HG02870 (cell line): Measurements from ENCODE around the gene FABP6.
A peak's percentile ranks its signal among the peaks of the same experiment; 100 is the strongest.

Experiments used
- ATAC-seq: cut with Tn5 transposase; IDR thresholded peaks from one replicate; pipeline ENCODE4 v1.9.1; 2021; ENCODE audit warnings: mild to moderate bottlenecking, moderate library complexity; ENCODE audit not compliant: unreplicated experiment

Gene FABP6

DNA sequence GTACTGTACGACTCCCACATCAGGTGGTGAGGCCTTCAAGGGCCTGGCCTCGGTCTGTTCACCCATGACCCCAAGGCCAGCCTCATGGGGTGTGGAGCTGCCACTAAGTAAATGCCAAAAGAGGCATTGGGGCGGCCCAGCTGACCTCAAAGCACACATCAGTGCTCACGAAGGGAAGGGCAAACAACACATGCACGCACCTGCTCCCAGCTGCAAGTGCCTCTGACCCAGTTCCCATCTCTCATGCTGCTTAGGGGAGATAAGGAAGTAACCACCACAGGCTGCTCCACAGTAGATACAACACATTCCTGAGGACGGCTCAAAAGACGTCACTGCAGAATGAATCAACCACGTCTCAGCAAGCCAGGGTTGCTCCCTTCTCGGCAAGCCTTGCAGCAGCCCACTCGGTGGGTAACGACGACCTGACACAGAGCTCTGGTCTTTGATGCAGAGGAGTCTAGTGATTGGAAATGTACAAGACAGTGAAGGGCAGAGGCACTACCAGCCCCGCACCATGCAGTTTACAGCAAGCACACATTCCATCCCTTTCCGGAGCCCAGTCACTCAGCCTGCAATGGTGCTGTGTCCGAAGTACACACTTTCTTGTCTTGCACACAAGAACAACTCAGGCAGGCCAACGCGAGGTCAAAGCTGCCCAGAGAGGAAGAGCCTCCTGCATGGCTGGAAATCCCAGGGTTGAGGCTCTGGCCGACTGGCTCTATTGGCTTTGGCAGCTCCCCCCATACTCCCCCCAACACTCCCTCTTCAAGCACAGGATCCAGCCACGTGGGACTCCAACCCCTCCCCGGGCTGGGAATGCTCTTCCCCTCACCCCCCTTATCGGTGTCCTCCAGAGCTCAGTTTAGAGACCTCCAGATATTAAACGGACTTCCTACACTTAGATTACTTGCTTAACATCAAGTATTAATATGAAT is 31.8 kb downstream of the FABP6 start:
- peak; percentile 58 for ATAC-seq

DNA sequence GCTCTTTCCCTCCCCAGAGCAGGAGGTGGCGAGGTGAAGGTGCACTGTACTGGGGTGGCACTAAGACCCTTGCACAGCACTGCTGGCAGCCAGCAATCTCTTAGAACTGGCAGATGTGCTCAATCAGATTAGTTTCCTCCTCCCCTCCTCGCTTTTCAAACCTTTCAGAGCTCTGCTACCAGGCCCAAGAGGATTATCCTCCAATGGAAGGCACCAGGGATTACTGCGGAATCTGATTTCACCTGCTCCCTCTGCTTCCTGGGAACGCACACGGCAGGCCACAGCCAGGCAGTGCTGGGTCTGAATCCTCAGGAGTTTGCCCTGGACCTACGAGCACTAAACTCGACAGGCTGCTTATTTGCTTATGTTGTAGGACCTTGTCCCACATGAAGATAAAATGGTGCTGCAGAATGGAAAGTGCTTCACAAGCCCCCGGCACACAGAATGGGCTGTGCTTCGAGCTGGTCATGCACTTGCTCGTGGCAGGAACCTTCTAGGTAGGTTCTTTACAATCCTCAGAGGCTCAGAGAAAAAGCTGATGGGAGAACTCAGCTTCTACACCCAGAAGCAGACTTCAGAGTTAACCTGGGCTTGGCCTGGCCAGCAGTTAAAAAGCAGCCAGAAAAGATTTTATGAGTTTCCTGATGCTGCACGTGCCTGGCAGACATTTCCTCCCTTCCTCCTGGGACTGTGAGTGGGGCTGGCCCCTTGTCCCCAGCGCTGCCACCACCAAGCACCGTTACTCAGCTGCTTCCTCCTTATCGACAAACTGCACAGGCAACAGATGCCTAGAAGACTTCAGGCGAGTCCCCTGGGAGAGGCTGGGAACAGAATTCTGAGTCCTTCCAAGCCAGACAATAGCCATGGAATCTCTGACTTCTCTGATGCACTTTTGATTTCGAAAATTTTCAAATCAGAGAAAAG is 33.1 kb downstream of the FABP6 start:
- ATAC-seq, result no peak

DNA sequence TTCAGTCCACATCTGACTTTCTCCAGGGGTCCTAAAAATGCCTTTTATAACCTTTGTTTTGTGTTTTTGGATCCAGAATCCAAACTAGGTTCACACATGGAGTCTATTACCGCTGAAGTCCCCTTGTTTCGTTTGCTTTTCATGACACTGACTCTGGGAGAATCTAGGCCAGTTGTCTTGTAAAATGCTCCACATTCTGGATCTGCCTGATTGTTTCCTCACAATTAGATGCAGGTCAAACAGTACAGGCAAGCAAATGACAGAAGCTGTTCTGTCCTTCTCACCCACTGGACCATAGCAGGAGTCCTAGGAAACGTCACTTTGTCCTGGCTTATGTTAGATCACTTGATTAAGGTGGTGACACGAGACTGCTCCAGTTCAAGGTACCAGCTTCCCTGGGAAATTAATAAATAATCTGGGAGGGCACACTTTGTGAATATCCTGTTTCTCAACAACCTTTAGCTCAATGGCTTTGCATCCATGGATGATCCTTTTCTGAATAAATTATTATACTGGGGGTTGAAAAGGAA is 34.1 kb downstream of the FABP6 start:
- no peak for ATAC-seq

DNA sequence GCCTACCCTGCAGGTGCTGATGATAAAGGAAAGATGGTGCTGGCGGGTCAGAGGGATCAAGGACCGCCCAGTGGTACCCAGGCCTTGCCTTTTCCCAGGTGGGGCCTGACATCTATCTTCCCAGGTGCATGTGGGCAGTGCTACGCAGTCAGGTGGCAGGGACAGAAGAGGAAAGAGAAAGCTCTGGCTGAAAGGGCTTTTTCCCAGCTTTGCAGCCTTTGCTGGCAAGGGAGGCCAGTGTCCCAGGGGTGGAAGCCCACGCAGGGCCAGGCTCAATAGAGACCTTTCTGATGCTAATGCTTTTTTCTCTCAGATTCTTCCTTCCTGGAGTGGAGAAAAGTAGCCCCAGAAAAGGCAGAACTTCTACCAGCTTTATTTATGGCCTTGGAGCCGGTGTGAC is 36.7 kb downstream of the FABP6 start:
- no peak for ATAC-seq

DNA sequence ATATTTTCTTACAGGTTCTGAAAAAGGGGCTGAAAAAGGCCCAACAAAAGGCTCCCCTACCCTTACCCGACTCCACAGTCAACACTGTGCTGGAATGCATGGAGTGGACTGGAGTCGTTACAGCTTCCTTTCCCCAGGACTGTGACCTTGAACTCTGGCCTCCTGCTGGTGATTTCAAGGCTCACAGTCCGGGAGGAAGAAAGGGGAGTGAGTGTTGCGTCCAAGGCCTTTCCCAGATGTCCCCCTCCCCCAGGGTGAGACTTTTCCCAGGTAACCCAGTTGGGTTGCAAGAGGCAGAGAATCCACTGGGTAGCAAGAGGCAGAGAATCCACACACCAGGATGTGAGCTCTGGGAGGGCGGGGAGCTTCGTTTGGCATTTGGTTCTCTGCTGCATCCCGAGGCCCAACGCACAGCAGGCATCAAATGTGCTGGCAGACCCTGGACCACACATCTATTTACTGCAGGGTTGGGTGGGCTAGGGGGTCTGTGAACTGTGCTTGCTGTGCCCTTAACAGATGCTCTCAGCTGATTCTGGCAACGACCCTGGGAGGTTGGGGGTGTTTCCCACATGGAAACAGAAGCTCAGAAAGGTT is 37.5 kb downstream of the FABP6 start:
- no peak for ATAC-seq

DNA sequence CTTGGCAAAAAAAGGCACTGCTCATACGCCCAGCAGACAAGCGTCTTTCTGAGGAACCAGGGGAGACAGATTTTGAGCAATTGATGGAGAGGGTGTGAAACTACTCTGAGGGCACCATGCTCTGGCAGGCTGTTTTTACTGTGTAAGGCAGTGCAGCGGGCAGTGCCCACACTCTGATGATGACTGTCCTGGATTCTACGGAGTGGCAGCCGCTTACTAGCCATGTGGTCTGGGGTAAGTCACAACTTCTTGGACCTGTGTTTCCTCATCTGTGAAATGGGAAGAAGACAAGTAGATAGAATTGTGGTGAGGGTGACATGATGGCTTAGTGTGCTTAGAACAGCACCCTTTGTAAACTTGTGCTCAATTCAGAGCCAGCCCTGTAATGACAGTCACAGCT is 38.8 kb downstream of the FABP6 start:
- ATAC-seq, result no peak

DNA sequence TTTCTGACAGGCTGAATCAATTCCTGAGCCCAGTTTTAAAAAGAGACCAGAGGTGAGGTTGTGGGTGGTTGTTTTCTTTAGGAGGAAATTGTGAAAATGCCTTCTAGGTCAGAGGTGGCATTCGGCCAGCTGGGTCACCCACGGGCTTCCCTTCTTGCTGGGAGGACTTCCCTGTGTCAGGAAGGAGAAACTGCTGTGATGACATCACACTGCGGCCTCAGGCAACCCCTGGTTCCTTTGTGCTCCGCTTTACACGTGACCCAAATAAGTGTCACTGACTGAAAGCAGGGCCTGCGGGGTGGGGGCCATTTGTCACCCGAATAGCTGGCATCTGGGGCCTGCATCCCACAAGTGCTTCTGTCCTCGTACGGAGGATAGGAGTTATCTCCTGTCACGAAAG is 39.7 kb downstream of the FABP6 start:
- no peak for ATAC-seq

DNA sequence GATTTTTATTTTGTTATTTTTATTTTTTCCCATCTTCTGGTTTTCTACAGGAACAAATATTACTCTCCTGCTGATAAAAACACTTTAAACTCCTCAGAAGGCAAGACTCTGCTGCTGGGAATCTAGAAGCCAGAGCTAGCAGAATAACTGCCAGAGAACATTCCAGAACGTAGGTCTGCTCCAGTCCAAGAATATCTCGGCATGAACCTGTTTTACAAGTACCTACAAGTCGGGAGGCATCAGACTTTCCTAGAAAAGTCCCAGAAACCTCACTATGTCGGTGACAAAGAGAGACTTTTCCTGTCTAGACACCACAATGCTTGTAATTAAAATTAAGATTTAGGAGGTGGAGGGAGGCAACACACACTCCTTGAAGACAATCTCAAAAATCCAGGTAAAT is 41.4 kb downstream of the FABP6 start:
- no peak for ATAC-seq

DNA sequence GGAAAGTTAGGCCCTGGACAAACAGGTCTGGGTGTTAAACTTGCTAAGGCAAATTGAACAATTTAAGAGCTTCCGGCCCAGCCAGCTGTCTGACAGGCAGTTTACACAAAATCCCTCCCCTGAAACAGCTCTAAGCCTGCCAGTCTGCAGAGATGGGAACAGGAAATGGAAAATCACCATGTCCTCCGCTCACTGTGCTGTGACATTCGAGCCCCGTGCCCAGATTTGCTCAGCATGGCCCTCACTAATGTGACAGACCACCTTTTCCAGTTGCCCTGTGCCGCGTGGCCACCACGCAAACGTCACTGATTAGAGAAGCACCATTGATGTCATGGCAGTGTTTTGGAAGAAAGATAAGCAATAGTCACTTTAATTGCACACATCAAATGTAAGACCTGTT is 42.1 kb downstream of the FABP6 start:
- no peak for ATAC-seq

DNA sequence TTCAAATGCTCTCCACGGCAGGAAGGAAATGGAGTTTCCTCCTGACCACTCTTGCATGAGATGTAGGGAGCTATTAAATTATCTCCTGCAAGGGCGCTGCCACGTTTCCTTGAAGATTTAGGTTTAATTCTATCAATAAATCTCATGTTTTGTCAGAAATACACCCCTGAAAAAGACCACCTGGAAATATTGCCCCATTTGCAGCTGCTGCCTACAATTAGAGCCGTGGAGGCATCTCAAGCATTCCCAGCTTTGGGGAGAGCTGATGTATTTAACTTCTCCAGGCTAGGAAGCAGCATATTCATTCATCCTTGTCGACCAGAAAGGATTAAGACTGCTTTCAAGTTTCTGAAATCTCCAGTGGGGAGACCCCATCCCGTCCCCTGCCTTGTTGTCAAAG is 42.5 kb downstream of the FABP6 start:
- ATAC-seq, result no peak

DNA sequence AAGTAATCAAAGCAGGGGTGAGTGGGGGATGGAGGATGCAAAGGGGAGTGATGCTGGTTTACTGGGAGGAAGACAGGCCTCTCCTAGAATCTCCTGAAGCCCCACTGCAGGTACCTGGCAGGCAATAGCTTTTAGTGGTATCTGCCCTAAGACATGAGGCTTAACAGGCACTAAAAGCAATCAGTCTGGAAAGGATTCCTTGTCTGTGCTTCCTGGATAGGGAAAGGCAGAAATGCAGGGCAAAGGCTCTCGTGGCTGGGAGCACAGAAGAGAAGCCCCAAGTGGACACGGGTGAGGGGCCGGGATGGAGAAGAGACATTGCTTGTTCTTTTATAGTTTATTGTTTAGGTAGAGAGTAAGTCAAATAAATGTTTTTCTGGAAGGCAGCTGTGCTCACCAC is 43.0 kb downstream of the FABP6 start:
- no peak for ATAC-seq

DNA sequence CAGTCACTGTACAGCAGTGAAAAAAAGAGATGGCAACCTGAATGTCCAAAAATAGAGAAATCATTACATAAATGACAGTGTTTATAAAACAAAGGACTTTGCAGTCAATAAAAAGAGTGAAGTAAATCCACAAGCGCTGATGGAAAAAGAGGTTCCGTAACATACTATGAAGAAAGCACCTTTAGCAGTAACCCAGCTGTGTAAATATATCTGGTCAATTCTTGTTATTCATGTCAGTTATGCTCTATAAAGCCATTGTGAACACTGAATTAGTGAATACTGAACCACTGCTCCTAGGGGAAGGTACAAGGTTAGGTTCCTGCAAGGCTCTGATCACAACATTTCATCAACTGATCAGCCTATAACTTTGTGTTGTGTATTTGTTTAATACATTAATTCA is 43.6 kb downstream of the FABP6 start:
- ATAC-seq, result no peak

DNA sequence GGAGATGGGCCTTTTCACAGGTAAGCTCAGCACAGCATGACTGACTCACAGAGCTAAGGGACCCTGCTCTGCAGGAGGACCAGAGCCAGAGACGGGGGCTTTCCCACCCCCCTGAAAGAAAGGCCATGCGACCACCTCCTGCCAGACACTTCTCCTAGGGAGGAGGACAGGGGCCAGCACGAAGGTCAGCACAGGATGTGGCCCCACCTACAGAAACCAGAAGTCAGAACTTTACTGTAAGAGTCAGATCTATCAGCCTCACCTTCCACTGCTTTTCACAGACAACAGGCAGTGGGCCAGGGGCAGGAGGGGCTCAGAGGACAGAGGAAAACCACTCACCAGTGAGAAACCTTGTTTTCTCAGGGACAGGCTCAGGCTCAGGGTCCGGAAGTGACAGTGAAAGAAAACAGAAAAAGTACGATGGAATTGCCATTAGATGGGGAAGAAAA is 45.2 kb downstream of the FABP6 start:
- no peak for ATAC-seq

DNA sequence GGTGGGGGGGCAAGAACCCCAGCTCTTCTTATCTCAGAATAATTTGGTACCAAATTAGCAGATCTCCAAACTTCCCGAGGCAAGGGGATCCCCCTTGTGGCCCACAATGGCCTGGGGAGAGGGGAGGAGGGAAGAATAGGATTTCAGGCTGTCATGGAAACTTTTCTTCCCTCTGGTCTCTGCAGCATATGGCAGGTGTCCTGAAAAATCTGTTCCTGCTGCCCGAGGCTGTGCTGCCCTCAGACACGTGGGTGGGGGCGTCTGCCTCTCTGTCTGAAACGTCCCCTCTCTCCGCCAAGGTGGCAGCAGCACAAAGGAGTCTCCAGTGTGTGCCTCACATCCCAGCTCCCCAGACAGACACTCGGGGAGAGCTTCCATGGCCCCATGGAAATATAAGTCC is 49.0 kb downstream of the FABP6 start:
- no peak for ATAC-seq

DNA sequence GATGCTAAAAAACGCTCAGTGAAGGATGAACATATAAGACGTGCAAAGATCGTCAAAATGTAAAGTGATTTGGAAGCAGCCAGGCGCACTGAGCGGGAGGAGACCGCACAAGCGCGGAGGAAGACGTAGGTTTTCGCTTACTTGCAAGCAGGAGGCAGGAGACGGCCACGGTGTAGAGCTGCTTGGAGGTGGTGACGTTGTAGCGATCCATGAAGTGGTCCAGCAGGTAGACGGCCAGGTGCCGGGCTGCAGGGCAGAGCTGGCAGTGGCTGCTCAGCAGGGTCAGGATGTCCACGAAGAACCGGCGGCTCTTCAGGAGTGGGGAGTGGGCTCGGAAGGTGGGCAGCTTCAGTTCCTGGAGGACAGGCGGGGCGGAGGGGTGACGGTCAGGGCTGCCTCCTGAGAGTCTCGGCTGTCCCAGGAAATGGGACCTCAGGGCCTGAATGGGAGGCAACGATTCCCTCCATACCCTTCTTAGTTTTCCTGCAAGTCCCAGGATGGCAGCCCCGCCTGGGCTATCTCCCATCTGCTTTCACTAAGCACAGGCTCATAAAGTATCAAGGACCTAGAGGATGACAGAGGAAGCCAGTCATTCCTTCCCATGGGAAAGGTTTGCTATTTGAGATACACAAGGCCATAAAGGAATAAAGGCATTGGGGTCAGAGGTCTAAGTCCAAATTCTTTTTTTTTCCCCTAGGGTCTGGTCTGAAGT is 51.2 kb downstream of the FABP6 start:
- ATAC-seq, result no peak

DNA sequence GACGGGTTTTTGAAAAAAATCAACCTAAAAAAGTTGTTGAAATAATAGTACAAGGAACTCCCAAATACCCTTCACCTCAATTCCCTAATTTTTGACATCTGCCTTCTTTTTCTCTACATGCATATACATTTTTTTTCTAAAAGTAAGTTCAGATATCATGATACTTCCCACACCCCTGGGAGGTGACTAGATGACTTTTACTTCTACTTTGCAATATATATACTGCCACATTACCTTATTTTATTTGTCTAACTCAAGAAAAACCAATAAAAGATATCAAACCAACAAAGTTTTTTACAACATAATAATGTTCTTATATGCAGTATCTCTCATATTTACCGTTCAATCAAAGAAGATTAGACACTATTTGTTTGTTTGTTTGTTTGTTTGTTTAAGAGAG is 52.0 kb downstream of the FABP6 start:
- ATAC-seq, result no peak

DNA sequence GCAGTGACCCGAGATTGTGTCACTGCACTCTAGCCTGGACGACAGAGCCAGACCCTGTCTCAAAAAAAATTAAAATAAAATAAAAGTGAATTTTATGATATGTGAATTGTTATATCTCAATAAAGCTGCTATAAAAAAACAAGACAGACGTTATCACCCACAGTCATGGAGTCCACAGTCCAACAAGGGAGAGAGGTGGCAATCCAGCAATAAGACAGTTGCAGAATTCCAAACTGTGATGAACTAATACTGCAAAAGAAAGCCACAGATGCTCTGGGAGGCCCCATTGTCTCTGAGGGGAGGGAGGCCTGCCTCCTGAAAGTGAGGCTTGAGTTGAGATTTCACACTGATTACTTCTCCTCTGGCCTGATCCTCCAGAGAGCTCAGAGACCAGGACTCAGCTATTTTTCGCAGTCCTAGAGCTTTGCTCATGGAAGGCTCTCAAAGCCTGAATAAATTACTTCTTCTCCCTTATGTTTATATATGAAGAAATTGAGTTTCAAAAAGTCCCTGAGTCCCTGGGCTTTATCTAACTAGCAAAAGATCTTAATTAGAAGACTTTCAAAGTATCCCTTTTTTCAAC is 55.1 kb downstream of the FABP6 start:
- ATAC-seq, result no peak

DNA sequence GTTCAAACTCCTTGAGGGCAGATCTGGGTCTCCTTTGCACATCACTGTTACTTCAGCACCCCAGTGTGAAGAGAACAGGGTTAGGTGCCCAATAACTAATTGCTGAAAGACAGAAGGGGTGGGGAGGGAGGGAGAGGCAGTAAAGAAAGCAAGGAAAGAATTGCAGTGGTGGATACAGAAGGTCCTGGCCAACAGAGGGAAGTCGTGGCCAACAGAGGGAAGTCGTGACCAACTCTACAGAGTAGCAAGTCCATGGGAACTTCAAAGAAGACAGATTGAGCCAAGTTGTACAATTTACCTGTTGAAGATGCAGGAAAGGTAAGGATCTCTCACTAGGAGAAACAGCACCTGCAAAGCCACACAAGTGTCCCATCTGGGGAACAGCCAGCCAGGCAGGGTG is 56.0 kb downstream of the FABP6 start:
- ATAC-seq, result no peak

DNA sequence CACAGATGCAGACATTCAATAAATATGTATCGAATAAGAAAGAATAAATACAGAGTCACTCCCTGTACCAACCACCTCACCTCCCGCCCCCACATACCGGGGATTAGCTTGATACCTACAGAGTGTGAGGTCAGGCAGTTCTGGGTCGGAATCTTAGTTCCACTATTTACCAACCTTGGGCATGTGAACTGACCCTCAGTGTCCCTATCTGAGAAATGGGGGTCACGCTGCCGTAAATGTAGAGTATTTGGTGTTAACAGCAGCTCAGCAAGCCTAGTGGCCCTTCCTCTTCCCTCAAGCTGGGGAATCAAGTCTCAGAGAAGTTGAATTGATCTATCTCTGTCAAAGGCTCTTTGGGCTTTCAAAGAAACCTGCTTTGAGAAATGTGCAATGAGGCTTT is 57.6 kb downstream of the FABP6 start:
- no peak for ATAC-seq

DNA sequence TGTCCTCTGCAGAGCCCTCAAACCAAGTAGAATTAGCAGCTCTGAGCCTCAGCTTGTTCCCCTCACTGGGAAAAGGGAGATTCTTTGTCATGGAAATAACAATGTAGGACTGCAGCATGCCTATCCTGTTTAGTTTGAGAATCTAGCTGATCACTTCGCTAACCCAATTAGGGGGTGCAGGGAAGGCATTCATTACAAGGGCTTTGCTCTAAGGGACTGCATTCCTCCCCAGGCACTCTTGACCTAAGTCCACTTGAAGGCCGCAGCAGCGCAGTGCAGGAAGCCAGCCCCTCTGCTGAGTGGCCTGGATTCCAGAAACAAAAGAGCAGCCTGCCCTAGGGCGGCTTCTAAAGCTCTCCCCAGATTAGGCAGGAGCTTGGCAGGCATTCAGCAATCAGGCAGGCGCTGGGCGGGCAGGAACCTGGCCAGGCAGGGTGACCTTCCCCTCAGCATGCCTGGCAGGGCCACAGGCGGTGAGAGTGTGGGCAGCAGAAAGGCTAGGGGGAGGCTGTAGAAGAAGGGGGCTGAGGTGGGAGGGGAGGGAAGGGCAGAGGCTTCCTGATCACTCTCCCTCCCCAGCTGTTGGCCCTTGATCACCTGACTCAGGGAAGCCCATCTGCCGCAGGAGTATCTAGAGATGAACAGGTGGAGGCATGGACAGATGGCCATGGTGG is 58.2 kb downstream of the FABP6 start:
- ATAC-seq, result no peak
